ENCODE measurements around the gene TNS2. TPM values are rescaled to one million over a fixed set of nuclear protein-coding genes. Genes with fewer than 3 reads are reported as not detected.

TNS2 gene
- total and polyA plus RNA-seq, 10 of the 15 experiments (the other 5 are each of a cell fraction or from before 2014, with no cell fraction given) = 0.03 to 0.72 (median 0.16) TPM; not detected in 4

GRCh38 chr12:53047221-53048032 lies 2.4 kb upstream of the TNS2 start:
- H3K9me3 ChIP-seq (replicated peaks; ENCODE audit: control insufficient read depth, insufficient read depth, low read length) = no peaks in the 10 kb centered on the region
- ChIA-PET SMC1A (ENCODE audit: uncharacterized antibody, unreplicated experiment) (interaction anchor here (0.6 to 1.0 kb wide), 2 partner anchors 54 to 55 kb away, joined by 3 read pairs; partner anchors contain the start of gene SOAT2), RAD21 (ENCODE audit: unreplicated experiment) (interaction anchor here (0.6 to 1.5 kb wide), 5 partner anchors 50 to 276 kb away, joined by 3 to 4 read pairs (median 3); partner anchors contain the start of genes IGFBP6 and MYG1), CTCF (interaction anchor here (0.7 to 2.1 kb wide), 10 partner anchors 10 to 51 kb away, joined by 3 to 12 read pairs (median 6); partner anchors contain the start of genes EIF4B and SPRYD3), POLR2A (interaction anchor here (0.6 to 0.9 kb wide), 2 partner anchors 55 to 64 kb away, joined by 3 to 4 read pairs; no protein-coding TSS in a partner anchor)
- in situ Hi-C loops (cut with MboI) = no loop called here
- peaks cover 15% of the 10 kb centered on the region for H3K4me1 ChIP-seq (ENCODE audit: control insufficient read depth, insufficient read depth, low read length)
- FAIRE-seq (no peak), DNase-seq (ENCODE audit: low read depth, low spot score) (no peak), ATAC-seq (peak; percentile 66)
- intact Hi-C loops (cut with micrococcal nuclease; ENCODE audit: unreplicated experiment) = no loop called here
- H2AFZ ChIP-seq (ENCODE audit: control insufficient read depth, low read depth, low read length) = peak overlapping the region; percentile 92
- peak overlapping the region; percentile 20; the same call in 1 of the 2 replicates for H3K9ac ChIP-seq (ENCODE audit: control insufficient read depth, insufficient read depth, low read length)
- H4K20me1 ChIP-seq (ENCODE audit: control insufficient read depth, insufficient read depth) = no peaks in the 10 kb centered on the region; the same call in 1 of the 2 replicates
- H3K4me3 ChIP-seq = peak overlapping the region; percentile 36; the same call in 1 of the 2 replicates
- H3K27ac ChIP-seq (ENCODE audit: control insufficient read depth, insufficient read depth) = no peak overlapping the region
- 7% methylated on average over 39 of the region's 94 CpGs for WGBS (ENCODE audit: insufficient coverage, insufficient replicate concordance, low lambda C conversion rate, missing lambda C conversion rate)
- H3K79me2 ChIP-seq (ENCODE audit: control insufficient read depth, insufficient read depth, low read length) = no peaks in the 10 kb centered on the region
- no TSS peak for BruUV-seq (replicated peaks)
- H3K36me3 ChIP-seq (ENCODE audit: control insufficient read depth in 2 of 2, insufficient read depth in 2 of 2, low read length in 1 of 2) = no peaks in the 10 kb centered on the region; a peak in 1 of 4 replicates
- H3K27me3 ChIP-seq (replicated peaks in 1 of 2; ENCODE audit: control insufficient read depth in 2 of 2, insufficient read depth in 2 of 2, low read length in 1 of 2) = no peaks in the 10 kb centered on the region
- peak overlapping the region; percentile 98 for H3K4me2 ChIP-seq (ENCODE audit: control insufficient read depth, insufficient read depth)
- TF ChIP-seq CBX5 (IDR thresholded peaks at IDR 0.05; ENCODE audit: low read depth) (no peak), ELK1 (IDR thresholded peaks at IDR 0.05; ENCODE audit: low read depth, low read length) (no peak), RAD51 (IDR thresholded peaks at IDR 0.05) (no peak), BHLHE40 (IDR thresholded peaks at IDR 0.05; ENCODE audit: borderline replicate concordance in 1 of 2, low read depth in 2 of 2, low read length in 1 of 2) (peak in 1 of 2 experiments; percentile 74; a peak in 2 of 4 replicates), FOXM1 (IDR thresholded peaks at IDR 0.05; ENCODE audit: low read depth, low read length) (no peak), YBX1 (IDR thresholded peaks at IDR 0.05) (no peak), USF2 (IDR thresholded peaks at IDR 0.05; ENCODE audit: borderline replicate concordance, low read depth, low read length) (no peak), IKZF1 (conservative IDR thresholded peaks at IDR 0.05) (0 out of 2 replicates have a peak, but pooled peaks have one; percentile 1), TARDBP (IDR thresholded peaks at IDR 0.05; ENCODE audit: borderline replicate concordance) (no peak), ZBTB33 (IDR thresholded peaks at IDR 0.05) (no peak), JUND (IDR thresholded peaks at IDR 0.05; ENCODE audit: low read depth, low read length) (no peak), SREBF2 (IDR thresholded peaks at IDR 0.05; ENCODE audit: low read length) (no peak), REST (IDR thresholded peaks at IDR 0.05; ENCODE audit: low read depth, low read length) (no peak), ZBED1 (IDR thresholded peaks at IDR 0.05; ENCODE audit: borderline replicate concordance) (no peak), GABPA (IDR thresholded peaks at IDR 0.05; ENCODE audit: low read depth) (no peak), KLF5 (IDR thresholded peaks at IDR 0.05; ENCODE audit: partially characterized antibody) (no peak)

Measured in GM12878 (cell line).